GM12878 (cell line): ENCODE results near the gene FTH1. TPM values are rescaled to one million over a fixed set of nuclear protein-coding genes. Genes with fewer than 3 reads are reported as not detected.

Source experiments
- ATF7 ChIP-seq: fragments of 450-650 bp; IDR thresholded peaks from 2 replicates; pipeline ENCODE4 v1.6.1; 2016; ENCODE audit warnings: low read depth, mild to moderate bottlenecking
- BRCA1 ChIP-seq: IDR thresholded peaks from 2 replicates; pipeline ENCODE4 v1.6.1; 2011; ENCODE audit warnings: low read depth, low read length, improper control_type of control experiment
- CBX3 ChIP-seq: fragments of 200-600 bp; sonication (generic); IDR thresholded peaks from 2 replicates; pipeline ENCODE4 v1.6.1; 2016; ENCODE audit warnings: low read depth, borderline replicate concordance
- CHD1 ChIP-seq: IDR thresholded peaks from 2 replicates; pipeline ENCODE4 v1.6.1; 2012; ENCODE audit warnings: low read depth, low read length, improper control_type of control experiment
- DPF2 ChIP-seq: fragments of 450-650 bp; IDR thresholded peaks from 2 replicates; pipeline ENCODE4 v1.6.1; 2017; ENCODE audit warnings: mild to moderate bottlenecking
- ETV6 ChIP-seq, 2 experiments: fragments of 450-650 bp in 1 of 2; IDR thresholded peaks in 1 of 2; conservative IDR thresholded peaks in 1 of 2; 2 replicates each; pipeline ENCODE4 v1.6.1; 2014; ENCODE audit warnings: antibody characterized with exemption in 1 of 2, borderline replicate concordance in 1 of 2, low read depth in 1 of 2, mild to moderate bottlenecking in 1 of 2, moderate library complexity in 1 of 2
- FOXK2 ChIP-seq: fragments of 450-650 bp; IDR thresholded peaks from 2 replicates; pipeline ENCODE4 v1.6.1; 2017; ENCODE audit warnings: mild to moderate bottlenecking, moderate library complexity
- HDGF ChIP-seq: fragments of 450-650 bp; IDR thresholded peaks from 2 replicates; pipeline ENCODE4 v1.6.1; 2016; ENCODE audit warnings: antibody characterized with exemption
- KAT2A ChIP-seq: conservative IDR thresholded peaks from 2 replicates; pipeline ENCODE4 v1.6.1; 2011; ENCODE audit warnings: low read depth, low read length; ENCODE audit not compliant: control insufficient read depth
- KLF5 ChIP-seq: fragments of 450-650 bp; IDR thresholded peaks from 2 replicates; pipeline ENCODE4 v1.6.1; 2014; ENCODE audit warnings: mild to moderate bottlenecking; ENCODE audit not compliant: partially characterized antibody
- MTA2 ChIP-seq: fragments of 450-650 bp; IDR thresholded peaks from 2 replicates; pipeline ENCODE4 v1.6.1; 2016; ENCODE audit warnings: low read depth, mild to moderate bottlenecking, moderate library complexity
- NR2C2 ChIP-seq: IDR thresholded peaks from 2 replicates; pipeline ENCODE4 v1.6.1; 2011; ENCODE audit warnings: borderline replicate concordance, low read depth; ENCODE audit not compliant: control insufficient read depth, insufficient read length
- RUNX3 ChIP-seq: IDR thresholded peaks from 2 replicates; pipeline ENCODE4 v1.6.1; 2012; ENCODE audit warnings: low read length, inconsistent platforms
- SIX5 ChIP-seq: IDR thresholded peaks from 2 replicates; pipeline ENCODE4 v1.6.1; 2011; ENCODE audit warnings: mild to moderate bottlenecking, low read depth, low read length, moderate library complexity; ENCODE audit not compliant: severe bottlenecking
- SMAD5 ChIP-seq: IDR thresholded peaks from 2 replicates; pipeline ENCODE4 v1.6.1; 2016; ENCODE audit warnings: antibody characterized with exemption, low read depth
- SMC3 ChIP-seq: IDR thresholded peaks from 2 replicates; pipeline ENCODE4 v1.6.1; 2011; ENCODE audit warnings: low read length, improper control_type of control experiment, borderline replicate concordance
- STAT1 ChIP-seq: fragments of 450-650 bp; conservative IDR thresholded peaks from 2 replicates; pipeline ENCODE4 v1.6.1; 2014; ENCODE audit warnings: antibody characterized with exemption, mild to moderate bottlenecking
- STAT3 ChIP-seq: IDR thresholded peaks from 2 replicates; pipeline ENCODE4 v1.6.1; 2011; ENCODE audit warnings: low read depth, low read length, improper control_type of control experiment
- SUPT20H ChIP-seq: IDR thresholded peaks from 2 replicates; pipeline ENCODE4 v1.6.1; 2011; ENCODE audit warnings: low read depth, mild to moderate bottlenecking, low read length, moderate library complexity, borderline replicate concordance; ENCODE audit not compliant: control insufficient read depth
- TCF3 ChIP-seq: IDR thresholded peaks from 2 replicates; pipeline ENCODE4 v1.6.1; 2012; ENCODE audit warnings: low read depth, mild to moderate bottlenecking, low read length, borderline replicate concordance; ENCODE audit not compliant: insufficient read depth
- ZBED1 ChIP-seq: IDR thresholded peaks from 2 replicates; pipeline ENCODE4 v1.6.1; 2016; ENCODE audit warnings: borderline replicate concordance
- ZNF217 ChIP-seq: fragments of 450-650 bp; IDR thresholded peaks from 2 replicates; pipeline ENCODE4 v1.6.1; 2017; ENCODE audit warnings: antibody characterized with exemption, mild to moderate bottlenecking
- polyA plus RNA-seq, 11 experiments: library from polyadenylated mRNA; depleted of rRNA in 4 of 11; unstranded in 6 of 11; stranded (reverse) in 5 of 11; fragments of >200 nt; fragmentation: Nextera tagmentation in 4 of 11; fragmentation: Illumina TruSeq in 1 of 11; extraction: Ambion mirVana in 4 of 11; extraction: Trizol in 1 of 11; gene quantifications; 1 replicate in 1 of 11; 2 replicates in 10 of 11; pipeline versions ENCODE4 v1.2.1 to v1.2.3, GENCODE V29; 2011 to 2016; ENCODE audit warnings: inconsistent platforms in 2 of 11, missing spikeins in 2 of 11, low read depth in 1 of 11
- total RNA-seq, 4 experiments: library from RNA; depleted of rRNA in 3 of 4; stranded (reverse); fragments of >200 nt in 3 of 4; fragmentation: Illumina TruSeq in 1 of 4; extraction: Trizol in 1 of 4; gene quantifications; 2 replicates each; pipeline versions ENCODE4 v1.2.1 to v1.2.3, GENCODE V29; 2013 to 2021
- TF ChIP-seq, protein P1 (sequence below): fragments of 450-650 bp; IDR thresholded peaks from 2 replicates; pipeline ENCODE4 v1.6.1; 2016; ENCODE audit warnings: mild to moderate bottlenecking
- TF ChIP-seq, protein P2 (sequence below): IDR thresholded peaks from 2 replicates; pipeline ENCODE4 v1.6.1; 2012; ENCODE audit warnings: low read depth, low read length, improper control_type of control experiment
- TF ChIP-seq, protein P3 (sequence below): fragments of 450-650 bp; IDR thresholded peaks from 2 replicates; pipeline ENCODE4 v1.6.1; 2016; ENCODE audit warnings: mild to moderate bottlenecking
- TF ChIP-seq, protein P4 (sequence below): fragments of 450-650 bp; IDR thresholded peaks from 2 replicates; pipeline ENCODE4 v1.6.1; 2016; ENCODE audit warnings: mild to moderate bottlenecking, moderate library complexity, borderline replicate concordance

FTH1 gene
- total and polyA plus RNA-seq, 10 of the 15 experiments (the other 5 are each of a cell fraction or from before 2014, with no cell fraction given) = 289 to 4,154 (median 960) TPM

DNA sequence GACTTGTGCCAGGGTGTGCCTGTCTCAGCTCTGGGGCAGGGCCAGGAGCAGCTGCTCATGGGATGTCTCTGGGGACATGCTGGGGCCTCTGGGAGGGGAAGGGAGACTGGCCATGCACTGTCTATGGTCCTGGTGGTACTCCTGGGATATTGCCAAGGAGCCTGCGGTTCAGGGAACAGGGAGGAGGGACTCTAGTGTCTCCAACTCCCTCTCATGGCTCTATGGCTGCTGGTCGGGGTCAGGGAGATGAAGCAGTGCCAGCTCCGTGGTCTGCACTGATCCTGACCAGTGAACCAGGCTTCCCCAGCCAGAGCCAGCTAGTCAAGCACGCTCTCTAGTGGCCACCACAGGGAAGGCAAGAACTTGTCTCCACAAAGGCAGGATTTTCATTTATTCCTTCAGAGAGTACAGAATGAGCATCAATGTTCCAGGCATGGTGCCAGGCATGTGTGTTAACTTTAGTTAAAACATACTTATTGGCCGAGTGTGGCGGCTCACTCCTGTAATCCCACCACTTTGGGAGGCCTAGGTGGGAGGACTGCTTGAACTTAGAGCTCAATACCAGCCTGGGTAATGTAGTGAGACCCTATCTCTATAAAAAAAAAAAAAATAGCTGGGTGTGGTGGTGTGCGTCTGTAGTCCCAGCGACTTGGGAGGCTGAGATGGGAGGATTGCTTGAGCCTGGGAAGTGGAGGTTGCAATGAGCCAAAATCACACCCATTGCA, 19.8 kb downstream of the FTH1 start (continued):
- TF ChIP-seq KAT2A (no peak), STAT1 (no peak), SUPT20H (no peak), BRCA1 (no peak), RUNX3 (peak; percentile 44; the same call in 1 of the 2 replicates), SMC3 (peak; percentile 94), FOXK2 (no peak), SMAD5 (no peak), SIX5 (no peak), CBX3 (no peak), KLF5 (no peak), HDGF (peak; percentile 51; the same call in 1 of the 2 replicates), NR2C2 (no peak), STAT3 (no peak), TCF3 (no peak), ETV6 (conservative IDR thresholded peaks at IDR 0.05 in 1 of 2, IDR thresholded peaks at IDR 0.05 in 1 of 2; ENCODE audit: borderline replicate concordance in 1 of 2, low read depth in 1 of 2) (no peak), ZNF217 (no peak), DPF2 (no peak), ATF7 (no peak), CHD1 (no peak), ZBED1 (no peak), MTA2 (no peak)
- TF ChIP-seq, protein P1, sequence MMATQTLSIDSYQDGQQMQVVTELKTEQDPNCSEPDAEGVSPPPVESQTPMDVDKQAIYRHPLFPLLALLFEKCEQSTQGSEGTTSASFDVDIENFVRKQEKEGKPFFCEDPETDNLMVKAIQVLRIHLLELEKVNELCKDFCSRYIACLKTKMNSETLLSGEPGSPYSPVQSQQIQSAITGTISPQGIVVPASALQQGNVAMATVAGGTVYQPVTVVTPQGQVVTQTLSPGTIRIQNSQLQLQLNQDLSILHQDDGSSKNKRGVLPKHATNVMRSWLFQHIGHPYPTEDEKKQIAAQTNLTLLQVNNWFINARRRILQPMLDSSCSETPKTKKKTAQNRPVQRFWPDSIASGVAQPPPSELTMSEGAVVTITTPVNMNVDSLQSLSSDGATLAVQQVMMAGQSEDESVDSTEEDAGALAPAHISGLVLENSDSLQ = no peak
- TF ChIP-seq, protein P2, sequence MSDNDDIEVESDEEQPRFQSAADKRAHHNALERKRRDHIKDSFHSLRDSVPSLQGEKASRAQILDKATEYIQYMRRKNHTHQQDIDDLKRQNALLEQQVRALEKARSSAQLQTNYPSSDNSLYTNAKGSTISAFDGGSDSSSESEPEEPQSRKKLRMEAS = no peak
- TF ChIP-seq, protein P3, sequence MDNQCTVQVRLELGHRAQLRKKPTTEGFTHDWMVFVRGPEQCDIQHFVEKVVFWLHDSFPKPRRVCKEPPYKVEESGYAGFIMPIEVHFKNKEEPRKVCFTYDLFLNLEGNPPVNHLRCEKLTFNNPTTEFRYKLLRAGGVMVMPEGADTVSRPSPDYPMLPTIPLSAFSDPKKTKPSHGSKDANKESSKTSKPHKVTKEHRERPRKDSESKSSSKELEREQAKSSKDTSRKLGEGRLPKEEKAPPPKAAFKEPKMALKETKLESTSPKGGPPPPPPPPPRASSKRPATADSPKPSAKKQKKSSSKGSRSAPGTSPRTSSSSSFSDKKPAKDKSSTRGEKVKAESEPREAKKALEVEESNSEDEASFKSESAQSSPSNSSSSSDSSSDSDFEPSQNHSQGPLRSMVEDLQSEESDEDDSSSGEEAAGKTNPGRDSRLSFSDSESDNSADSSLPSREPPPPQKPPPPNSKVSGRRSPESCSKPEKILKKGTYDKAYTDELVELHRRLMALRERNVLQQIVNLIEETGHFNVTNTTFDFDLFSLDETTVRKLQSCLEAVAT = no peak
- TF ChIP-seq, protein P4, sequence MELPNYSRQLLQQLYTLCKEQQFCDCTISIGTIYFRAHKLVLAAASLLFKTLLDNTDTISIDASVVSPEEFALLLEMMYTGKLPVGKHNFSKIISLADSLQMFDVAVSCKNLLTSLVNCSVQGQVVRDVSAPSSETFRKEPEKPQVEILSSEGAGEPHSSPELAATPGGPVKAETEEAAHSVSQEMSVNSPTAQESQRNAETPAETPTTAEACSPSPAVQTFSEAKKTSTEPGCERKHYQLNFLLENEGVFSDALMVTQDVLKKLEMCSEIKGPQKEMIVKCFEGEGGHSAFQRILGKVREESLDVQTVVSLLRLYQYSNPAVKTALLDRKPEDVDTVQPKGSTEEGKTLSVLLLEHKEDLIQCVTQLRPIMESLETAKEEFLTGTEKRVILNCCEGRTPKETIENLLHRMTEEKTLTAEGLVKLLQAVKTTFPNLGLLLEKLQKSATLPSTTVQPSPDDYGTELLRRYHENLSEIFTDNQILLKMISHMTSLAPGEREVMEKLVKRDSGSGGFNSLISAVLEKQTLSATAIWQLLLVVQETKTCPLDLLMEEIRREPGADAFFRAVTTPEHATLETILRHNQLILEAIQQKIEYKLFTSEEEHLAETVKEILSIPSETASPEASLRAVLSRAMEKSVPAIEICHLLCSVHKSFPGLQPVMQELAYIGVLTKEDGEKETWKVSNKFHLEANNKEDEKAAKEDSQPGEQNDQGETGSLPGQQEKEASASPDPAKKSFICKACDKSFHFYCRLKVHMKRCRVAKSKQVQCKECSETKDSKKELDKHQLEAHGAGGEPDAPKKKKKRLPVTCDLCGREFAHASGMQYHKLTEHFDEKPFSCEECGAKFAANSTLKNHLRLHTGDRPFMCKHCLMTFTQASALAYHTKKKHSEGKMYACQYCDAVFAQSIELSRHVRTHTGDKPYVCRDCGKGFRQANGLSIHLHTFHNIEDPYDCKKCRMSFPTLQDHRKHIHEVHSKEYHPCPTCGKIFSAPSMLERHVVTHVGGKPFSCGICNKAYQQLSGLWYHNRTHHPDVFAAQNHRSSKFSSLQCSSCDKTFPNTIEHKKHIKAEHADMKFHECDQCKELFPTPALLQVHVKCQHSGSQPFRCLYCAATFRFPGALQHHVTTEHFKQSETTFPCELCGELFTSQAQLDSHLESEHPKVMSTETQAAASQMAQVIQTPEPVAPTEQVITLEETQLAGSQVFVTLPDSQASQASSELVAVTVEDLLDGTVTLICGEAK = no peak
